Naive thymus-derived CD4-positive, alpha-beta T cell (primary cell): Measurements from ENCODE around the gene CDYL2. TPM values are rescaled to one million over a fixed set of nuclear protein-coding genes. Genes with fewer than 3 reads are reported as not detected.
A peak's percentile ranks its signal among the peaks of the same experiment; 100 is the strongest.

Experiments used
- ATAC-seq: fragments of 150-1000 bp; cut with Tn5 transposase; 2 replicates; pipeline ENCODE4 v1.10.0; 2021; ENCODE audit warnings: mild to moderate bottlenecking, moderate library complexity
- CTCF ChIA-PET: fragments of 350-600 bp; sonication (Branson Sonifier 250); formaldehyde crosslinking; loops from one replicate; lab custom pipeline; 2021; ENCODE audit warnings: antibody characterized with exemption; lab: Charles Lee
- POLR2A ChIA-PET: fragments of 350-600 bp; sonication (Branson Sonifier 250); formaldehyde crosslinking; loops from one replicate; lab custom pipeline; 2021; ENCODE audit warnings: antibody characterized with exemption, inconsistent platforms; lab: Charles Lee
- DNase-seq, 9 donors: peaks; one replicate each; pipeline versions ENCODE4 v3.0.0 to v3.0.0-alpha.2; 2020 to 2022; ENCODE audit warnings: mixed read lengths in 1 of 9
- H3K27ac ChIP-seq: one replicate; pipeline ENCODE4 v1.7.0; 2013; ENCODE audit warnings: mild to moderate bottlenecking, low read depth, low read length, moderate library complexity
- H3K27me3 ChIP-seq, 2 donors: one replicate each; pipeline ENCODE4 v1.7.0; 2013; ENCODE audit warnings: low read length in 2 of 2, mild to moderate bottlenecking in 2 of 2, moderate library complexity in 2 of 2; ENCODE audit not compliant: control insufficient read depth in 2 of 2, insufficient read depth in 2 of 2
- H3K36me3 ChIP-seq, 3 experiments: 1 replicate in 2 of 3; 2 replicates in 1 of 3; pipeline ENCODE4 v1.7.0; 2013; ENCODE audit warnings: low read length in 3 of 3, mild to moderate bottlenecking in 3 of 3, moderate library complexity in 1 of 3; ENCODE audit not compliant: insufficient read depth in 3 of 3, control insufficient read depth in 2 of 3
- H3K4me1 ChIP-seq, 2 donors: one replicate each; pipeline ENCODE4 v1.7.0; 2013; ENCODE audit warnings: low read length in 2 of 2, mild to moderate bottlenecking in 2 of 2, moderate library complexity in 1 of 2; ENCODE audit not compliant: control insufficient read depth in 2 of 2, insufficient read depth in 2 of 2
- H3K4me3 ChIP-seq: 2 replicates; pipeline ENCODE4 v1.7.0; 2013; ENCODE audit warnings: mild to moderate bottlenecking, low read length
- H3K9me3 ChIP-seq, 3 experiments: 1 replicate in 2 of 3; 2 replicates in 1 of 3; pipeline ENCODE4 v1.7.0; 2013; ENCODE audit warnings: low read length in 3 of 3; ENCODE audit not compliant: control insufficient read depth in 2 of 3
- H3K27ac Mint-ChIP-seq, 9 donors: one replicate each; pipeline ENCODE4 v1.8.0; 2020 to 2022; ENCODE audit warnings: mixed read lengths in 9 of 9, mild to moderate bottlenecking in 8 of 9, moderate library complexity in 5 of 9, inconsistent platforms in 2 of 9
- H3K27me3 Mint-ChIP-seq, 5 donors: one replicate each; pipeline ENCODE4 v1.8.0; 2021 to 2022; ENCODE audit warnings: mixed read lengths in 5 of 5, mild to moderate bottlenecking in 1 of 5
- H3K36me3 Mint-ChIP-seq, 5 donors: one replicate each; pipeline ENCODE4 v1.8.0; 2020 to 2022; ENCODE audit warnings: mixed read lengths in 5 of 5, mild to moderate bottlenecking in 3 of 5, inconsistent platforms in 1 of 5
- H3K4me1 Mint-ChIP-seq, 7 donors: one replicate each; pipeline ENCODE4 v1.8.0; 2020 to 2022; ENCODE audit warnings: mixed read lengths in 7 of 7, mild to moderate bottlenecking in 3 of 7, inconsistent platforms in 1 of 7
- H3K4me3 Mint-ChIP-seq, 10 donors: one replicate each; pipeline ENCODE4 v1.8.0; 2020 to 2022; ENCODE audit warnings: mild to moderate bottlenecking in 10 of 10, mixed read lengths in 10 of 10, moderate library complexity in 6 of 10, inconsistent platforms in 2 of 10
- H3K9me3 Mint-ChIP-seq, 11 donors: one replicate each; pipeline ENCODE4 v1.8.0; 2020 to 2022; ENCODE audit warnings: mixed read lengths in 11 of 11, mild to moderate bottlenecking in 4 of 11, inconsistent platforms in 1 of 11, moderate library complexity in 1 of 11
- intact Hi-C, 2 donors: fragments of 100-400 bp; cut with micrococcal nuclease; formaldehyde crosslinking; loops; one replicate each; pipeline ENCODE4 v1.15.1; 2023
- polyA plus RNA-seq, 2 donors: library from polyadenylated mRNA; unstranded; fragments of 300-500 nt; fragmentation: Illumina TruSeq; gene quantifications; one replicate each; pipeline ENCODE4 v1.2.3, GENCODE V29; 2021
- total RNA-seq, 6 experiments: library from RNA in 5 of 6; stranded (reverse) in 5 of 6; gene quantifications; 1 replicate in 5 of 6; 2 replicates in 1 of 6; pipeline ENCODE4 v1.2.3 and lab custom pipeline; 2021 to 2026

Gene CDYL2
- total and polyA plus RNA-seq, 7 experiments from 2014 or later: 0.61 to 71.3 (median 21.0) TPM

DNA sequence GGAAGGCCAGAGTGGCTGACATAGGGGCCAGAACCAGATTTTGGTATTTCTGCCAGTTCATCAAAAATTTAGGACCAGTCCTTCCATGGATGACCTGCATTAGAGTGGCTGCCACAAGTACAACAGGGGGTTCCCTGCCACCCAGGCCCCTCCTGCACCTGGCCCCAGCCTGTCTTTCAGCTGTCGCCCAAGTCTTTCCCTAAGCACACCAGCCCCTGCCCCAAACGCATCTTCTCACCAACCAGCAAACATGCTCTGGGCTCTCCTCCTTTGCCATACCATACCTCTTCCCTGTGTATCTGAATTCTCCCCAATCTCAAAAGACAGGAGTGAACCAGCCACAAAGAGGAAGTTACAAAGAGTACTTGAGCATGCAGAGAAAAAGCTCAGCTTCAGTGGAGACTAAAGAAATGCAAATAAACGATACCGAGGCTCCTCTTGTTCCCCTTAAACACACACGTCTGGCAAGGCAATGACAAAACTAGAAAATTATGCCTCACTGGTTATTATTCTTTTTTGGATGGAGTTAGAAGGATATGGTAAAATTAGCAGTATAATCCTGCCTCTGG, 133.0 kb downstream of the CDYL2 start:
- intact Hi-C loops: no loop called here
- H3K27ac Mint-ChIP-seq: peak overlapping the region in 2 of 9 donors; percentile 36 to 38

DNA sequence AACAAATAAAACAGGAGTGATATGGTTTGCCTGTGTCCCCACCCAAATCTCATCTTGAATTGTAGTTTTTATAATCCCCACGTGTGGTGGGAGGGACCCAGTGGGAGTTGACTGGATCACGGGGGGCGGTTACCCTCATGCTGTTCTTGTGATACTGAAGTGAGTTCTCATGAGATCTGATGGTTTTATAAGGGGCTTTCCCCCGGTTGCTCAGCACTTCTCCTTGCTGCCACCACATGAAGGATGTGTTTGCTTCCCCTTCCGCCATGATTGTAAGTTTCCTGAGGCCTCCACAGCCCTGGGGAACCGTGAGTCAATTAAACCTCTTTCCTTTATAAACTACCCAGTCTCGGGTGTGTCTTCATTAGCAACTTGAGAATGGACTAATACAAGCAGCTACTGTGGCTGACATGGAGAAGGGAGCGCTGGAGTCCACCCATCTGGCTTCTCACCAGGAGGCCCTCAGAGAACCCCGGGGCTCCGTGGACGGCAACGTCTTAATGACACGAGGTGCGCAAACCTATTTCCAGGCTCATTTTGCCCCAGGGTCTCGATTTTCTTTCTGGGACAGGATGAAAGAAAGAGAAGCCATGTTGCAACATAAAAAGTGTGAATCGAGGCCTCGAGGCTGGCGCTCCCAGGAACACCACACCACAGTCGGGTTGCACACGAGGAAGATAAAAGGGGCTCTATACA, 134.1 kb downstream of the CDYL2 start:
- no peaks in the 10 kb centered on the region for H3K27me3 ChIP-seq
- Mint-ChIP-seq H3K4me1 (peaks cover 5 to 23% (median 11%) of the 10 kb centered on the region in 7 donors), H3K4me3 (no peak overlapping the region), H3K36me3 (peaks cover 0 to 43% (median 8%) of the 10 kb centered on the region in 5 donors), H3K27me3 (peaks cover 0 to 3% (median 0%) of the 10 kb centered on the region in 5 donors), H3K27ac (peak overlapping the region in 1 of 9 donors; percentile 80), H3K9me3 (peaks cover 0 to 8% (median 0%) of the 10 kb centered on the region in 11 donors)
- H3K4me1 ChIP-seq: no peaks in the 10 kb centered on the region
- peak; percentile 69 for ATAC-seq
- ChIA-PET CTCF (no interaction called here), POLR2A (no interaction called here)
- no peak overlapping the region for H3K27ac ChIP-seq
- intact Hi-C loops: no loop called here
- DNase-seq: peak in 2 of 9 donors; percentile 3 to 18
- no peak overlapping the region for H3K4me3 ChIP-seq
- no peaks in the 10 kb centered on the region for H3K9me3 ChIP-seq
- no peaks in the 10 kb centered on the region for H3K36me3 ChIP-seq

More for the DNA sequence above, 133.0 kb downstream of the CDYL2 start:
- DNase-seq: no peak
- H3K27ac ChIP-seq: no peak overlapping the region
- no peak for ATAC-seq
- no peak overlapping the region for H3K4me3 ChIP-seq
- H3K9me3 ChIP-seq: no peaks in the 10 kb centered on the region
- peaks cover 0 to 48% (median 11%) of the 10 kb centered on the region in 5 donors for H3K36me3 Mint-ChIP-seq
- peaks cover 0 to 8% (median 0%) of the 10 kb centered on the region in 11 donors for H3K9me3 Mint-ChIP-seq
- H3K4me1 Mint-ChIP-seq: peaks cover 5 to 26% (median 11%) of the 10 kb centered on the region in 7 donors
- POLR2A ChIA-PET: no interaction called here
- no peaks in the 10 kb centered on the region for H3K27me3 ChIP-seq
- CTCF ChIA-PET: no interaction called here
- H3K4me1 ChIP-seq: no peaks in the 10 kb centered on the region
- H3K27me3 Mint-ChIP-seq: peaks cover 0 to 3% (median 0%) of the 10 kb centered on the region in 5 donors
- H3K4me3 Mint-ChIP-seq: no peak overlapping the region
- no peaks in the 10 kb centered on the region for H3K36me3 ChIP-seq

- ChIA-PET POLR2A (no interaction called here), CTCF (no interaction called here)
- Mint-ChIP-seq H3K27ac (no peak overlapping the region), H3K27me3 (peaks cover 0 to 3% (median 0%) of the 10 kb centered on the region in 5 donors), H3K9me3 (peaks cover 0 to 8% (median 0%) of the 10 kb centered on the region in 11 donors), H3K36me3 (peaks cover 0 to 38% (median 6%) of the 10 kb centered on the region in 5 donors), H3K4me1 (peaks cover 5 to 23% (median 11%) of the 10 kb centered on the region in 7 donors), H3K4me3 (no peak overlapping the region)
- ATAC-seq (no peak), DNase-seq (no peak)
- Histone ChIP-seq H3K27ac (no peak overlapping the region), H3K9me3 (no peaks in the 10 kb centered on the region), H3K4me3 (no peak overlapping the region), H3K36me3 (no peaks in the 10 kb centered on the region), H3K4me1 (no peaks in the 10 kb centered on the region), H3K27me3 (no peaks in the 10 kb centered on the region)
- intact Hi-C loops: no loop called here
Measured at GRCh38 chr16:80669673-80670072, 134.7 kb downstream of the CDYL2 start.

- Histone ChIP-seq H3K4me1 (no peaks in the 10 kb centered on the region), H3K36me3 (no peaks in the 10 kb centered on the region), H3K27me3 (no peaks in the 10 kb centered on the region), H3K27ac (no peak overlapping the region), H3K4me3 (no peak overlapping the region), H3K9me3 (no peaks in the 10 kb centered on the region)
- Mint-ChIP-seq H3K27ac (no peak overlapping the region), H3K27me3 (no peaks in the 10 kb centered on the region), H3K4me3 (peak overlapping the region in 1 of 10 donors; percentile 12), H3K4me1 (peaks cover 5 to 23% (median 11%) of the 10 kb centered on the region in 7 donors), H3K9me3 (peaks cover 0 to 8% (median 0%) of the 10 kb centered on the region in 11 donors), H3K36me3 (peaks cover 0 to 41% (median 6%) of the 10 kb centered on the region in 5 donors)
- intact Hi-C loops: no loop called here
- DNase-seq (no peak), ATAC-seq (no peak)
- CTCF ChIA-PET: no interaction called here
- POLR2A ChIA-PET: no interaction called here
Measured at GRCh38 chr16:80667925-80668324, 136.5 kb downstream of the CDYL2 start.

- ChIA-PET CTCF (no interaction called here), POLR2A (no interaction called here)
- Mint-ChIP-seq H3K4me3 (no peak overlapping the region), H3K27ac (no peak overlapping the region), H3K36me3 (peaks cover 0 to 46% (median 6%) of the 10 kb centered on the region in 5 donors), H3K9me3 (peaks cover 0 to 8% (median under 1%) of the 10 kb centered on the region in 11 donors), H3K27me3 (no peaks in the 10 kb centered on the region), H3K4me1 (peaks cover 5 to 23% (median 11%) of the 10 kb centered on the region in 7 donors)
- H3K27ac ChIP-seq: no peak overlapping the region
- ATAC-seq (no peak), DNase-seq (no peak)
- no peaks in the 10 kb centered on the region for H3K4me1 ChIP-seq
- H3K4me3 ChIP-seq: no peak overlapping the region
- H3K36me3 ChIP-seq: no peaks in the 10 kb centered on the region
- H3K9me3 ChIP-seq: no peaks in the 10 kb centered on the region
- intact Hi-C loops: no loop called here
- H3K27me3 ChIP-seq: no peaks in the 10 kb centered on the region
Measured at GRCh38 chr16:80667251-80667560, 137.2 kb downstream of the CDYL2 start.

GRCh38 chr16:80666378-80667250, 137.8 kb downstream of the CDYL2 start:
- no peak overlapping the region for H3K27ac Mint-ChIP-seq
- H3K27me3 Mint-ChIP-seq: no peaks in the 10 kb centered on the region
- peaks cover 0 to 49% (median 6%) of the 10 kb centered on the region in 5 donors for H3K36me3 Mint-ChIP-seq
- Histone ChIP-seq H3K9me3 (no peaks in the 10 kb centered on the region), H3K4me3 (no peak overlapping the region), H3K27me3 (no peaks in the 10 kb centered on the region), H3K36me3 (no peaks in the 10 kb centered on the region), H3K27ac (no peak overlapping the region), H3K4me1 (no peaks in the 10 kb centered on the region)
- H3K4me3 Mint-ChIP-seq: no peak overlapping the region
- ATAC-seq: no peak
- CTCF ChIA-PET: no interaction called here
- POLR2A ChIA-PET: no interaction called here
- peaks cover 0 to 11% (median 0%) of the 10 kb centered on the region in 11 donors for H3K9me3 Mint-ChIP-seq
- no peak for DNase-seq
- peaks cover 5 to 22% (median 11%) of the 10 kb centered on the region in 7 donors for H3K4me1 Mint-ChIP-seq
- intact Hi-C loops: no loop called here
